Measurements from ENCODE around the gene SMAD2.

DNA sequence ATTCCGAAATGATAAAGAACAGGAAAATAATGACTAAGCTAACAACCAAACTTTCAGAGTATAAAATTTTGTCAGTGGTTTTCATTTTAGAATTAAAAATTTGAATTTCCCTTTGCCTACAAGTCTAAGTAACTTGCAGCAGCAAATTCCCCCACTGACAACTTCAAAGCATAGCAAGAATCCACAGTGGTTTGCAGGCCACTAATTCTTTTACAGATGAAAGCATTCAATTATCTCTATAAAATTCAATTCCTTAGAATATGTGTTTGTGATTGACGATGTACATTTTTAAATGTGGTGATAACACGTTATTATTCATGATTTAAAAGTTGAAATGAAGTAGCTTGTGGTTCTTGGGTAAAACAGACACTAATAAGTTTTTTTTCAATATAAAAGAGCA is 100.6 kb downstream of the SMAD2 start:
- TF ChIP-seq CTCF (IDR thresholded peaks at IDR 0.05) (no peak), POLR2A (IDR thresholded peaks at IDR 0.05) (no peak)

Measured in esophagus squamous epithelium (tissue), 4 donors.